Endothelial cell of umbilical vein (primary cell): Measurements from ENCODE around the gene PLXND1. TPM values are rescaled to one million over a fixed set of nuclear protein-coding genes. Genes with fewer than 3 reads are reported as not detected.

Source experiments
- BruUV-seq: library from RNA; stranded (reverse); fragments of 400-500 nt; replicated peaks from 2 replicates; lab custom pipeline; 2021; lab: Mats Ljungman, UMichigan
- CTCF ChIA-PET: fragments of 300-600, 350-600 bp; sonication (Branson Sonifier 250); formaldehyde crosslinking; loops from one replicate; lab custom pipeline; 2021; ENCODE audit warnings: antibody characterized with exemption, inconsistent platforms; lab: Charles Lee
- POLR2A ChIA-PET: fragments of 300-600, 350-600 bp; sonication (Branson Sonifier 250); formaldehyde crosslinking; loops from one replicate; lab custom pipeline; 2021; ENCODE audit warnings: antibody characterized with exemption, inconsistent platforms; lab: Charles Lee
- DNase-seq: peaks from one replicate; pipeline ENCODE4 v3.0.0-alpha.2; 2011; ENCODE audit warnings: low read depth, low spot score
- FAIRE-seq: peaks from 2 replicates; lab custom pipeline; 2011; peaks lifted over from hg19 to GRCh38; lab: Jason Lieb, UNC
- H2AFZ ChIP-seq: 2 replicates; pipeline ENCODE4 v1.6.0; 2012; ENCODE audit warnings: low read depth, low read length, control low read depth, inconsistent platforms
- H3K27ac ChIP-seq: 2 replicates; pipeline ENCODE4 v1.5.1; 2011; ENCODE audit warnings: low read depth, mild to moderate bottlenecking, control low read depth, low read length, moderate library complexity; ENCODE audit not compliant: insufficient read depth
- H3K27me3 ChIP-seq, 2 experiments: 2 replicates each; pipeline versions ENCODE4 v1.6.0 to v1.6.1; 2011; ENCODE audit warnings: low read length in 2 of 2, mixed read lengths in 1 of 2; ENCODE audit not compliant: control insufficient read depth in 2 of 2, insufficient read depth in 2 of 2
- H3K36me3 ChIP-seq, 2 experiments: 2 replicates in 1 of 2; 3 replicates in 1 of 2; pipeline ENCODE4 v1.5.1; 2011; ENCODE audit warnings: low read length in 2 of 2, mild to moderate bottlenecking in 1 of 2, moderate library complexity in 1 of 2; ENCODE audit not compliant: control insufficient read depth in 2 of 2, insufficient read depth in 2 of 2; ENCODE audit errors: extremely low read depth in 1 of 2
- H3K4me1 ChIP-seq: 3 replicates; pipeline ENCODE4 v1.5.1; 2011; ENCODE audit warnings: mild to moderate bottlenecking, low read length; ENCODE audit not compliant: control insufficient read depth, insufficient read depth; ENCODE audit errors: extremely low read depth
- H3K4me2 ChIP-seq: 2 replicates; pipeline ENCODE4 v1.6.1; 2011; ENCODE audit warnings: low read length, control low read depth, mixed read lengths; ENCODE audit not compliant: insufficient read depth
- H3K4me3 ChIP-seq, 3 experiments: fragments of 200-600 bp in 1 of 3; sonication (generic), shearing (Covaris generic) in 1 of 3; replicated peaks in 1 of 3; 2 replicates each; pipeline ENCODE4 v1.5.1; 2011 to 2016; ENCODE audit warnings: control low read depth in 3 of 3, low read length in 3 of 3, mild to moderate bottlenecking in 2 of 3, inconsistent platforms in 1 of 3, low read depth in 1 of 3, moderate library complexity in 1 of 3; ENCODE audit not compliant: insufficient read depth in 1 of 3
- H3K79me2 ChIP-seq: 2 replicates; pipeline ENCODE4 v1.6.0; 2012; ENCODE audit warnings: low read length, inconsistent platforms; ENCODE audit not compliant: control insufficient read depth, insufficient read depth
- H3K9ac ChIP-seq: replicated peaks from 2 replicates; pipeline ENCODE3; 2011; ENCODE audit warnings: low read length, control low read depth; ENCODE audit not compliant: insufficient read depth; ENCODE audit errors: extremely low read depth
- H3K9me1 ChIP-seq: replicated peaks from 3 replicates; pipeline ENCODE4 v1.6.0; 2011; ENCODE audit warnings: mild to moderate bottlenecking, low read length; ENCODE audit not compliant: control insufficient read depth, insufficient read depth; ENCODE audit errors: extremely low read depth
- H3K9me3 ChIP-seq: replicated peaks from 2 replicates; pipeline ENCODE4 v1.5.1; 2012; ENCODE audit warnings: low read length, inconsistent platforms; ENCODE audit not compliant: control insufficient read depth, insufficient read depth
- H4K20me1 ChIP-seq: replicated peaks from 2 replicates; pipeline ENCODE3; 2011; ENCODE audit warnings: mild to moderate bottlenecking, low read length; ENCODE audit not compliant: control insufficient read depth, insufficient read depth; ENCODE audit errors: extremely low read depth
- GATA2 ChIP-seq: IDR thresholded peaks from 2 replicates; pipeline ENCODE4 v1.7.0; 2011; ENCODE audit warnings: low read depth, mild to moderate bottlenecking, moderate library complexity, mixed read lengths, low read length; ENCODE audit not compliant: insufficient read length, insufficient read depth
- JUN ChIP-seq: IDR thresholded peaks from 2 replicates; pipeline ENCODE4 v1.6.1; 2011; ENCODE audit warnings: borderline replicate concordance, low read depth; ENCODE audit not compliant: insufficient read length, insufficient read depth
- MYC ChIP-seq: IDR thresholded peaks from one replicate; pipeline ENCODE4 v1.6.1; 2011; ENCODE audit warnings: mild to moderate bottlenecking, low read depth, low read length
- POLR2A ChIP-seq: IDR thresholded peaks from 2 replicates; pipeline ENCODE4 v1.6.1; 2012; ENCODE audit warnings: low read depth, mild to moderate bottlenecking, control low read depth, low read length
- POLR2AphosphoS5 ChIP-seq: IDR thresholded peaks from 2 replicates; pipeline ENCODE4 v1.6.1; 2012; ENCODE audit warnings: low read depth, mild to moderate bottlenecking, control low read depth, low read length, moderate library complexity; ENCODE audit not compliant: insufficient read depth
- dilution Hi-C: fragments of 300-500 bp; cut with MboI; formaldehyde crosslinking; loops from one replicate; pipeline ENCODE4 v1.15.0; 2019; ENCODE audit warnings: low sequenced_read_pairs; ENCODE audit not compliant: extremely low pct_ligation_motif_present
- intact Hi-C: fragments of 100-400 bp; cut with micrococcal nuclease; formaldehyde crosslinking; loops from one replicate; pipeline ENCODE4 v1.10.0; 2022
- polyA plus RNA-seq, 4 experiments: library from polyadenylated mRNA; depleted of rRNA in 3 of 4; stranded (reverse) in 3 of 4; unstranded in 1 of 4; fragments of >200 nt; gene quantifications; 2 replicates each; pipeline versions ENCODE4 v1.2.1 to v1.2.3, GENCODE V29; 2011 to 2012; ENCODE audit warnings: missing spikeins in 1 of 4
- total RNA-seq: library from RNA; stranded (reverse); gene quantifications from 2 replicates; pipeline ENCODE4 v1.2.3, GENCODE V29; 2021
- TF ChIP-seq, protein P1 (sequence below), 2 donors: IDR thresholded peaks; 1 replicate in 1 of 2; 2 replicates in 1 of 2; pipeline ENCODE4 v1.5.1; 2011; ENCODE audit warnings: low read length in 2 of 2, mild to moderate bottlenecking in 2 of 2, moderate library complexity in 2 of 2, control low read depth in 1 of 2, inconsistent platforms in 1 of 2, low read depth in 1 of 2; ENCODE audit not compliant: insufficient read depth in 1 of 2; ENCODE audit errors: extremely low read depth in 1 of 2
- TF ChIP-seq, protein P2 (sequence below): IDR thresholded peaks from 2 replicates; pipeline ENCODE4 v1.6.1; 2011; ENCODE audit not compliant: insufficient read depth, insufficient read length

Gene PLXND1
- total and polyA plus RNA-seq, 2 donors (not counting 3 experiments of a cell fraction or from before 2014, with no cell fraction given) = 300 to 834 TPM

DNA sequence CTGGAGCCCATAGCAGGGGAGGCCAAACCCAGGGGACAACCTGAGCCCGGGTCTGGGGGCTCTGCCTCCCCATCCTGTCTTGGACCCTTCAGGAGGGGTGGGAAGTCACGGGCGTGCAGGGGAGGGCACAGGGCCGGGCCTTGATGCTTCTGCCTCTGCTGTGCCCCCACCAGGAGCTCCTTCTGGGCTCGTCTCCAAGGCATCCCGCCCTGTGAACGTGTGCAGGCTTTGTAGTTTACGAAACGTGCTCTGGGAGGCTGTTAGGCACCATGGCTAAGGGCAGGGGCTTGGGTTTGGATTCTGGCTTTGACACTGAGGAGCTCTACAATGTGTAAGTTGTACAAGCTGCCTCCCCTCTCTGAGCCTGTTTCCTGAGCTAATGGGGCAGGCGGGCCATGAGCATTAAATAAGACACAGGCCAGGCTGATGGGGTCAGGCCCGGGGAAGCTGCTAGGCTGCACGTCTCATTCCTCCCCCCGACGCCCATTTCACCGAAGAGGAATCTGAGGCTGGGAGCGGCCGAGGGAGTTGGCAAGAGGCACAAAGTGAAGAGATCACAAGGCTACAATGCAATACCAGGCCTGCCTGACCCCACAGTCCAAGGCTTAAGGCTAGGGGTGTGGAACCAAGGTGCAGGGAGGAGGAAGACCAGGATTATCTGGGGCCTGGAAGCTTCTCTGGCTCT is 19.6 kb downstream of the PLXND1 start:
- no TSS peak for BruUV-seq
- CTCF ChIA-PET = interaction anchor here (1.2 kb wide), 1 partner anchor 97 kb away, joined by 4 read pairs; no protein-coding TSS in a partner anchor

DNA sequence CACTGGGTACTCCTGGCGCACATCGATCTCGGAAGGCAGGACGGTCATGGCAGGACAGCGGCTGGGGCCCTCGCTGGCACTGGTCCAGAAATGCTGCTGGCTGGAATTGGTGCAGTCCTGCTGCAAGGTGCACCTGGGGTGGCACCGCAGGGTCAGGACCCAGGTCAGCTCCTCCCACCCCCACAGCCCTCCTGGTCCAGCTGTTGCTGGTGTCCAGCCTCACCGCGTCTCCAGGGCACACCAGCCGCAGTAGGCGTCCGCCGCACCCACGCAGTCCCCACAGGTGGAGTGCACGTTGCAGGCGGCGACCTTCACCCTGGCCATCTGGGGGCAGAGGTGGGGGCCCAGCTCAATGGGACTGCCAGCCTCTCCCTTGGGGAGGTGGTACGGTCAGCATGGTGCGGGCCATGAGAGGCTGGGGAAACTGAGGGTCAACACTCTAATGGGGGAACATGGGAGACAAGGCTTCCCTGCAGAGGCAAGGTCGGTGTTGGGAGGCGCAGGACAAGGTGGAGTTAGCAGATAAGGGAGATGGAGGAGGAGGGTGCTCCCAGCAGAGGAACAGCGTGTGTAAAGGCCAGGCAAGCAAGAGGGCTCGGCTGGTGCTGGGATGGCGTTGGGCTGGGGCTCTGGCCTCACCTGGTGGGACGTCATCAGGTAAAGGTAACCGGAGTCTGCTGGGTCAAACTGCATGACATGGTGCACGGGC is 20.4 kb downstream of the PLXND1 start:
- H3K9me3 ChIP-seq = no peaks in the 10 kb centered on the region
- H3K9me1 ChIP-seq = no peaks in the 10 kb centered on the region
- dilution Hi-C loops (no loop called here), intact Hi-C loops (no loop called here)
- no peak overlapping the region for H3K4me2 ChIP-seq
- H2AFZ ChIP-seq = no peak overlapping the region
- no TSS peak for BruUV-seq
- DNase-seq (no peak), FAIRE-seq (no peak)
- CTCF ChIA-PET = interaction anchor here (1.2 kb wide), 1 partner anchor 96 kb away, joined by 4 read pairs; no protein-coding TSS in a partner anchor
- peaks cover 17% of the 10 kb centered on the region for H3K4me1 ChIP-seq
- H3K4me3 ChIP-seq = no peak overlapping the region
- H3K36me3 ChIP-seq = peaks cover 33 to 64% of the 10 kb centered on the region in 2 experiments
- POLR2A ChIA-PET = no interaction called here
- no peaks in the 10 kb centered on the region for H3K27me3 ChIP-seq
- H4K20me1 ChIP-seq = no peaks in the 10 kb centered on the region
- no peak overlapping the region for H3K27ac ChIP-seq
- no peak overlapping the region for H3K9ac ChIP-seq
- no peak for TF ChIP-seq JUN
- no peak for TF ChIP-seq GATA2
- TF ChIP-seq, protein P1, sequence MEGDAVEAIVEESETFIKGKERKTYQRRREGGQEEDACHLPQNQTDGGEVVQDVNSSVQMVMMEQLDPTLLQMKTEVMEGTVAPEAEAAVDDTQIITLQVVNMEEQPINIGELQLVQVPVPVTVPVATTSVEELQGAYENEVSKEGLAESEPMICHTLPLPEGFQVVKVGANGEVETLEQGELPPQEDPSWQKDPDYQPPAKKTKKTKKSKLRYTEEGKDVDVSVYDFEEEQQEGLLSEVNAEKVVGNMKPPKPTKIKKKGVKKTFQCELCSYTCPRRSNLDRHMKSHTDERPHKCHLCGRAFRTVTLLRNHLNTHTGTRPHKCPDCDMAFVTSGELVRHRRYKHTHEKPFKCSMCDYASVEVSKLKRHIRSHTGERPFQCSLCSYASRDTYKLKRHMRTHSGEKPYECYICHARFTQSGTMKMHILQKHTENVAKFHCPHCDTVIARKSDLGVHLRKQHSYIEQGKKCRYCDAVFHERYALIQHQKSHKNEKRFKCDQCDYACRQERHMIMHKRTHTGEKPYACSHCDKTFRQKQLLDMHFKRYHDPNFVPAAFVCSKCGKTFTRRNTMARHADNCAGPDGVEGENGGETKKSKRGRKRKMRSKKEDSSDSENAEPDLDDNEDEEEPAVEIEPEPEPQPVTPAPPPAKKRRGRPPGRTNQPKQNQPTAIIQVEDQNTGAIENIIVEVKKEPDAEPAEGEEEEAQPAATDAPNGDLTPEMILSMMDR (IDR thresholded peaks at IDR 0.05; ENCODE audit: extremely low read depth in 1 of 2, insufficient read depth in 1 of 2, low read depth in 1 of 2, low read length in 2 of 2) = no peak
- no peak for TF ChIP-seq POLR2AphosphoS5
- no peak for TF ChIP-seq POLR2A
- peaks cover 75% of the 10 kb centered on the region for H3K79me2 ChIP-seq

More for the DNA sequence above, 19.6 kb downstream of the PLXND1 start:
- intact Hi-C loops (no loop called here), dilution Hi-C loops (no loop called here)
- no peaks in the 10 kb centered on the region for H3K27me3 ChIP-seq
- no peak overlapping the region for H3K4me3 ChIP-seq
- H3K9me1 ChIP-seq = no peaks in the 10 kb centered on the region
- H3K27ac ChIP-seq = no peak overlapping the region
- DNase-seq (no peak), FAIRE-seq (no peak)
- no peak overlapping the region for H2AFZ ChIP-seq
- POLR2A ChIA-PET = no interaction called here
- no peak overlapping the region for H3K9ac ChIP-seq
- H3K9me3 ChIP-seq = no peaks in the 10 kb centered on the region
- peaks cover 25% of the 10 kb centered on the region for H3K4me1 ChIP-seq
- H4K20me1 ChIP-seq = no peaks in the 10 kb centered on the region
- peaks cover 30 to 57% of the 10 kb centered on the region in 2 experiments for H3K36me3 ChIP-seq
- TF ChIP-seq MYC (no peak), JUN (no peak), POLR2AphosphoS5 (peak; percentile 6)
- TF ChIP-seq, protein P2, sequence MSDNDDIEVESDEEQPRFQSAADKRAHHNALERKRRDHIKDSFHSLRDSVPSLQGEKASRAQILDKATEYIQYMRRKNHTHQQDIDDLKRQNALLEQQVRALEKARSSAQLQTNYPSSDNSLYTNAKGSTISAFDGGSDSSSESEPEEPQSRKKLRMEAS = no peak
- H3K79me2 ChIP-seq = peaks cover 76% of the 10 kb centered on the region
- no peak overlapping the region for H3K4me2 ChIP-seq
